Measurements from ENCODE around the gene SOS2. TPM values are rescaled to one million over a fixed set of nuclear protein-coding genes. Genes with fewer than 3 reads are reported as not detected.
A peak's percentile ranks its signal among the peaks of the same experiment; 100 is the strongest.

SOS2 gene
- total and polyA plus RNA-seq, 10 of the 15 experiments (the other 5 are each of a cell fraction or from before 2014, with no cell fraction given) = 2.1 to 16.8 (median 8.4) TPM

DNA sequence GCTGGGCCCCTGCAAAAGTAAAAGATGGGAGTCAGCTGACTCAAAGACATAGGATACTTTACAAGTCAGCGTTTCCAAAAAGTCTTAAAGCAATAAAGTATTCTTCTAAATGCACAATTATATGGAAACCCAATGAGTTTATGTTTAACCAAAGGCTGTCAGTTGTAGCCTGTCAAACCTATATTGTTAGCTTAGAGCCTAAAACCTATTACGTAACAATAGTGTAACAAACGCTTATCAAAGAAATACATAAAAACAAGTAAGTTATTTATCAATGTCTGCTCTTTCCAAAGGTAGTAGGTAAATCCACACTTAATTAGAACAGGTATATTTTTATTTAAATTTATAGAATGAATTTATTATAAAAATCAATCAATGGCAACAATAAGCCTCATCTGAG is 15.9 kb upstream of the SOS2 start (continued):
- TF ChIP-seq, protein P1, sequence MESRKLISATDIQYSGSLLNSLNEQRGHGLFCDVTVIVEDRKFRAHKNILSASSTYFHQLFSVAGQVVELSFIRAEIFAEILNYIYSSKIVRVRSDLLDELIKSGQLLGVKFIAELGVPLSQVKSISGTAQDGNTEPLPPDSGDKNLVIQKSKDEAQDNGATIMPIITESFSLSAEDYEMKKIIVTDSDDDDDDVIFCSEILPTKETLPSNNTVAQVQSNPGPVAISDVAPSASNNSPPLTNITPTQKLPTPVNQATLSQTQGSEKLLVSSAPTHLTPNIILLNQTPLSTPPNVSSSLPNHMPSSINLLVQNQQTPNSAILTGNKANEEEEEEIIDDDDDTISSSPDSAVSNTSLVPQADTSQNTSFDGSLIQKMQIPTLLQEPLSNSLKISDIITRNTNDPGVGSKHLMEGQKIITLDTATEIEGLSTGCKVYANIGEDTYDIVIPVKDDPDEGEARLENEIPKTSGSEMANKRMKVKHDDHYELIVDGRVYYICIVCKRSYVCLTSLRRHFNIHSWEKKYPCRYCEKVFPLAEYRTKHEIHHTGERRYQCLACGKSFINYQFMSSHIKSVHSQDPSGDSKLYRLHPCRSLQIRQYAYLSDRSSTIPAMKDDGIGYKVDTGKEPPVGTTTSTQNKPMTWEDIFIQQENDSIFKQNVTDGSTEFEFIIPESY (IDR thresholded peaks at IDR 0.05) = no peak
- TF ChIP-seq EGR1 (IDR thresholded peaks at IDR 0.05; ENCODE audit: borderline replicate concordance in 1 of 2, low read depth in 2 of 2, low read length in 2 of 2) = no peak
- no peak for TF ChIP-seq MTA3 (IDR thresholded peaks at IDR 0.05; ENCODE audit: borderline replicate concordance, low read length)
- no peak for TF ChIP-seq TCF12 (IDR thresholded peaks at IDR 0.05; ENCODE audit: low read depth, low read length)
- no peak for TF ChIP-seq RAD21 (IDR thresholded peaks at IDR 0.05; ENCODE audit: insufficient read depth, low read depth, low read length)
- no peak for TF ChIP-seq CBX5 (IDR thresholded peaks at IDR 0.05; ENCODE audit: low read depth)
- no peak for TF ChIP-seq NR2C2 (IDR thresholded peaks at IDR 0.05; ENCODE audit: borderline replicate concordance, control insufficient read depth, insufficient read length, low read depth)
- TF ChIP-seq BACH1 (IDR thresholded peaks at IDR 0.05; ENCODE audit: borderline replicate concordance) = no peak
- no peak for TF ChIP-seq MTA2 (IDR thresholded peaks at IDR 0.05; ENCODE audit: low read depth)

DNA sequence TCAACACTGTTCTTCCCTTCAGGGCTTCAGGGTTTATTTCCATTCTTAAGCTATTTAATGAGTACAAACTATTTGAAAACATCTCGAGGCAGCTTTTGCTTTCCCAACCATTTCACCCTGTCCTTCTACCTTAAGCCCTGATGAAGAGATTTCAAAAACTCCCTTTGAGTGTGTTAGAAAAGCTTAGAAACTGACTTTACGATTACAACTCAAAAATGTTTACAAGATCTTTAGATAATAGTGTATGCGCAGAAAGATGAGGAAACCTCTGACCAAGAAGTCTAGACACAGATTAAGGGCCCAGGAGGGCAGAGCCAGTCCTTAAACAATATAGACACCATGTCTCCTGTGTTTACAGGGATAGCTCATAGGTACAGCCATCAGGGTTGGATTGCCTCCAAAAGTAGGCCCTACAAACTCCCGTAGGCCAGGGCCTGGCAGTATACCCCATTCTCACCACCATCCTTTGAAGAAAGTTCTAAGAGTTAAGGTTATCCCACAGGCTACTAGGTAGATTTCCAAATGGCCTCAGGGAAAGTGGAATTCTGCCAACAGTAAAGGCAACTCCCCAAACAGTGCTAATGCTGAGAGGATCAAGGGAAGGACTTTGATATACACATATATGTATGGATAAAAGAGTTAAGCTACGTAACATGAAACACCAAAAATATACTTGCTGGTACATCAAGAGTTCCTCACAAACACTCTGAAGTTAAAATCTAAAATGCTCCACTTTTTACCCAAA is 11.4 kb upstream of the SOS2 start:
- BruUV-seq (replicated peaks) = no TSS peak
- H3K4me1 ChIP-seq (ENCODE audit: control insufficient read depth, insufficient read depth, low read length) = peaks cover under 1% of the 10 kb centered on the region; the same call in 1 of the 2 replicates
- H3K4me2 ChIP-seq (ENCODE audit: control insufficient read depth, insufficient read depth) = no peak overlapping the region
- in situ Hi-C loops (cut with MboI) (no loop called here), intact Hi-C loops (cut with micrococcal nuclease; ENCODE audit: unreplicated experiment) (no loop called here)
- ChIA-PET SMC1A (ENCODE audit: uncharacterized antibody, unreplicated experiment) (no interaction called here), CTCF (no interaction called here), POLR2A (no interaction called here), RAD21 (ENCODE audit: unreplicated experiment) (no interaction called here)
- no peaks in the 10 kb centered on the region for H3K27me3 ChIP-seq (replicated peaks in 1 of 2; ENCODE audit: control insufficient read depth in 2 of 2, insufficient read depth in 2 of 2, low read length in 1 of 2)
- no peak overlapping the region for H2AFZ ChIP-seq (ENCODE audit: control insufficient read depth, low read depth, low read length)
- no peaks in the 10 kb centered on the region for H4K20me1 ChIP-seq (ENCODE audit: control insufficient read depth, insufficient read depth)
- TF ChIP-seq SUPT20H (IDR thresholded peaks at IDR 0.05; ENCODE audit: borderline replicate concordance, control insufficient read depth, low read depth, low read length) (no peak), FOS (IDR thresholded peaks at IDR 0.05; ENCODE audit: borderline replicate concordance, extremely low read depth, insufficient read length) (no peak), TARDBP (IDR thresholded peaks at IDR 0.05; ENCODE audit: borderline replicate concordance) (no peak), NFYA (IDR thresholded peaks at IDR 0.05; ENCODE audit: borderline replicate concordance, low read depth, low read length) (no peak), SIX5 (IDR thresholded peaks at IDR 0.05; ENCODE audit: low read depth, low read length, severe bottlenecking) (no peak), FOXK2 (IDR thresholded peaks at IDR 0.05) (no peak), NRF1 (conservative IDR thresholded peaks at IDR 0.05; ENCODE audit: low read depth, low read length) (no peak)
- TF ChIP-seq, protein P1 (IDR thresholded peaks at IDR 0.05) = no peak
- no peaks in the 10 kb centered on the region for H3K36me3 ChIP-seq (ENCODE audit: control insufficient read depth in 2 of 2, insufficient read depth in 2 of 2, low read length in 1 of 2)
- H3K27ac ChIP-seq (ENCODE audit: control insufficient read depth, insufficient read depth) = no peak overlapping the region
- H3K9me3 ChIP-seq (replicated peaks; ENCODE audit: control insufficient read depth, insufficient read depth, low read length) = no peaks in the 10 kb centered on the region
- FAIRE-seq = peak; percentile 23
- 98% methylated on average over 5 of the region's 5 CpGs for WGBS (ENCODE audit: insufficient coverage, insufficient replicate concordance, low lambda C conversion rate, missing lambda C conversion rate)
- no peak for DNase-seq (ENCODE audit: low read depth, low spot score)
- no peaks in the 10 kb centered on the region for H3K79me2 ChIP-seq (ENCODE audit: control insufficient read depth, insufficient read depth, low read length)
- no peak for ATAC-seq
- H3K4me3 ChIP-seq = no peak overlapping the region
- H3K9ac ChIP-seq (ENCODE audit: control insufficient read depth, insufficient read depth, low read length) = no peak overlapping the region
